Measurements from ENCODE around the gene TAS2R31. TPM values are rescaled to one million over a fixed set of nuclear protein-coding genes. Genes with fewer than 3 reads are reported as not detected.

The TAS2R31 gene
- total RNA-seq (2022; extraction: Qiagen RNA extraction) = 0.10 to 0.22 TPM in 2 of 5 replicates, not detected in the others

GRCh38 chr12:11031307-11031706, at the start of gene TAS2R31:
Gene TAS2R31 (minus strand): TSS chr12:11031407. CDS start chr12:11031335, 72 bp downstream.

GRCh38 chr12:11062194-11062593, 31.0 kb upstream of the TAS2R31 start, which contains the start of gene TAS2R46:
Gene TAS2R46 (minus strand): TSS chr12:11062294. CDS start chr12:11062294, 0 bp downstream.

GRCh38 chr12:11022520-11022919, 8.7 kb downstream of the TAS2R31 start, which contains the start of gene TAS2R19:
Gene TAS2R19 (minus strand): TSS chr12:11022620. CDS start chr12:11022571, 49 bp downstream.

GRCh38 chr12:10998204-10998603, 33.0 kb downstream of the TAS2R31 start, which contains the start of gene TAS2R20:
Gene TAS2R20 (minus strand): TSS chr12:10998304. CDS start chr12:10997875, 429 bp downstream.

GRCh38 chr12:10986812-10987211, 44.4 kb downstream of the TAS2R31 start, which contains the start of gene TAS2R50:
Gene TAS2R50 (minus strand): TSS chr12:10986912. CDS start chr12:10986860, 52 bp downstream.

Other genes starting within 250 kb of the TAS2R31 start
- gene TAS2R7, start 228.8 kb downstream of the TAS2R31 start, total RNA-seq (2022; extraction: Qiagen RNA extraction) = not detected in 5 replicates
- not detected in 5 replicates for gene TAS2R8, start 224.1 kb downstream of the TAS2R31 start, total RNA-seq (2022; extraction: Qiagen RNA extraction)
- not detected in 5 replicates for gene TAS2R9, start 221.2 kb downstream of the TAS2R31 start, total RNA-seq (2022; extraction: Qiagen RNA extraction)
- 0.08 to 0.10 TPM in 2 of 5 replicates, not detected in the others for gene TAS2R10, start 205.0 kb downstream of the TAS2R31 start, total RNA-seq (2022; extraction: Qiagen RNA extraction)
- 1.6 to 3.3 TPM (median 2.6 TPM) in 5 replicates for gene PRR4, start 181.9 kb downstream of the TAS2R31 start, total RNA-seq (2022; extraction: Qiagen RNA extraction)
- 2.0 to 3.3 TPM (median 3.1 TPM) in 5 replicates for gene PRH1, start 147.2 kb downstream of the TAS2R31 start, total RNA-seq (2022; extraction: Qiagen RNA extraction)
- gene TAS2R13, start 121.8 kb downstream of the TAS2R31 start, total RNA-seq (2022; extraction: Qiagen RNA extraction) = not detected in 5 replicates
- gene PRH2, start 102.2 kb downstream of the TAS2R31 start, total RNA-seq (2022; extraction: Qiagen RNA extraction) = 0.29 to 0.47 TPM in 2 of 5 replicates, not detected in the others
- 0.43 to 0.70 TPM (median 0.48 TPM) in 5 replicates for gene TAS2R14, start 92.1 kb downstream of the TAS2R31 start, total RNA-seq (2022; extraction: Qiagen RNA extraction)
- gene TAS2R50, start 44.5 kb downstream of the TAS2R31 start, total RNA-seq (2022; extraction: Qiagen RNA extraction) = not detected in 5 replicates
- gene TAS2R20, start 33.1 kb downstream of the TAS2R31 start, total RNA-seq (2022; extraction: Qiagen RNA extraction) = 0.07 to 0.20 TPM (median 0.14 TPM) in 3 of 5 replicates, not detected in the others
- 0.13 to 0.17 TPM (median 0.14 TPM) in 3 of 5 replicates, not detected in the others for gene TAS2R19, start 8.8 kb downstream of the TAS2R31 start, total RNA-seq (2022; extraction: Qiagen RNA extraction)
- not detected in 5 replicates for gene TAS2R46, start 30.9 kb upstream of the TAS2R31 start, total RNA-seq (2022; extraction: Qiagen RNA extraction)
- gene TAS2R43, start 60.9 kb upstream of the TAS2R31 start, total RNA-seq (2022; extraction: Qiagen RNA extraction) = not detected in 5 replicates
- 0.05 to 0.06 TPM in 2 of 5 replicates, not detected in the others for gene TAS2R30, start 103.2 kb upstream of the TAS2R31 start, total RNA-seq (2022; extraction: Qiagen RNA extraction)
- 7.6 to 8.4 TPM (median 7.9 TPM) in 5 replicates for gene SMIM10L1, start 139.8 kb upstream of the TAS2R31 start, total RNA-seq (2022; extraction: Qiagen RNA extraction)
- gene TAS2R42, start 155.5 kb upstream of the TAS2R31 start, total RNA-seq (2022; extraction: Qiagen RNA extraction) = not detected in 5 replicates
- gene PRB3, start 238.3 kb upstream of the TAS2R31 start, total RNA-seq (2022; extraction: Qiagen RNA extraction) = not detected in 5 replicates